HEK293 (cell line): ENCODE measurements around the gene TBXA2R.

Experiments used
- EGR2 ChIP-seq: fragments of 450-650 bp; formaldehyde crosslinking; IDR thresholded peaks from 2 replicates; pipeline ENCODE4 v1.5.1; 2016; ENCODE audit warnings: low read depth, missing biosample characterization, missing genetic modification characterization
- HOXC10 ChIP-seq: sonication (generic); formaldehyde crosslinking; IDR thresholded peaks from 2 replicates; pipeline ENCODE4 v1.8.1; 2023; ENCODE audit warnings: mild to moderate bottlenecking, missing genetic modification reagents
- KLF1 ChIP-seq: fragments of 450-650 bp; formaldehyde crosslinking; IDR thresholded peaks from 2 replicates; pipeline ENCODE4 v1.5.1; 2016; ENCODE audit warnings: missing biosample characterization, missing genetic modification characterization
- KLF9 ChIP-seq: fragments of 450-650 bp; formaldehyde crosslinking; IDR thresholded peaks from 2 replicates; pipeline ENCODE4 v1.5.1; 2016; ENCODE audit warnings: missing biosample characterization, missing genetic modification characterization, low read depth
- SP3 ChIP-seq: fragments of 450-650 bp; formaldehyde crosslinking; IDR thresholded peaks from 2 replicates; pipeline ENCODE4 v1.5.1; 2016; ENCODE audit warnings: missing biosample characterization, missing genetic modification characterization
- TSHZ1 ChIP-seq: fragments of 450-650 bp; formaldehyde crosslinking; IDR thresholded peaks from 2 replicates; pipeline ENCODE4 v1.5.1; 2016; ENCODE audit warnings: missing biosample characterization, missing genetic modification characterization, borderline replicate concordance
- YY2 ChIP-seq: fragments of 450-650 bp; formaldehyde crosslinking; IDR thresholded peaks from 2 replicates; pipeline ENCODE4 v1.5.1; 2016; ENCODE audit warnings: missing biosample characterization, missing genetic modification characterization
- ZBTB21 ChIP-seq: fragments of 450-650 bp; formaldehyde crosslinking; IDR thresholded peaks from 2 replicates; pipeline ENCODE4 v1.5.1; 2017; ENCODE audit warnings: missing biosample characterization, missing genetic modification characterization
- ZBTB48 ChIP-seq: fragments of 450-650 bp; formaldehyde crosslinking; IDR thresholded peaks from 2 replicates; pipeline ENCODE4 v1.5.1; 2016; ENCODE audit warnings: missing biosample characterization, missing genetic modification characterization
- ZEB2 ChIP-seq: fragments of 450-650 bp; formaldehyde crosslinking; IDR thresholded peaks from 2 replicates; pipeline ENCODE4 v1.5.1; 2016; ENCODE audit warnings: missing biosample characterization, missing genetic modification characterization
- ZFP3 ChIP-seq: fragments of 450-650 bp; formaldehyde crosslinking; IDR thresholded peaks from 2 replicates; pipeline ENCODE4 v1.5.1; 2016; ENCODE audit warnings: low read depth, missing biosample characterization, missing genetic modification characterization
- ZNF146 ChIP-seq: fragments of 450-650 bp; formaldehyde crosslinking; IDR thresholded peaks from 2 replicates; pipeline ENCODE4 v1.5.1; 2016; ENCODE audit warnings: missing biosample characterization, missing genetic modification characterization
- ZNF280C ChIP-seq: fragments of 450-650 bp; formaldehyde crosslinking; IDR thresholded peaks from 2 replicates; pipeline ENCODE4 v1.5.1; 2016; ENCODE audit warnings: missing biosample characterization, missing genetic modification characterization
- ZNF292 ChIP-seq: fragments of 450-650 bp; formaldehyde crosslinking; IDR thresholded peaks from 2 replicates; pipeline ENCODE4 v1.5.1; 2016; ENCODE audit warnings: low read depth, missing biosample characterization, missing genetic modification characterization, borderline replicate concordance
- ZNF473 ChIP-seq: fragments of 450-650 bp; formaldehyde crosslinking; IDR thresholded peaks from 2 replicates; pipeline ENCODE4 v1.5.1; 2017; ENCODE audit warnings: missing biosample characterization, missing genetic modification characterization
- ZNF513 ChIP-seq: fragments of 450-650 bp; IDR thresholded peaks from 2 replicates; pipeline ENCODE4 v1.5.1; 2018; ENCODE audit warnings: missing biosample characterization, missing genetic modification characterization
- ZNF530 ChIP-seq: fragments of 450-650 bp; formaldehyde crosslinking; IDR thresholded peaks from 2 replicates; pipeline ENCODE4 v1.5.1; 2016; ENCODE audit warnings: low read depth, missing biosample characterization, missing genetic modification characterization
- ZNF548 ChIP-seq: fragments of 450-650 bp; formaldehyde crosslinking; IDR thresholded peaks from 2 replicates; pipeline ENCODE4 v1.5.1; 2016; ENCODE audit warnings: missing biosample characterization, missing genetic modification characterization
- ZNF596 ChIP-seq: fragments of 450-650 bp; IDR thresholded peaks from 2 replicates; pipeline ENCODE4 v1.5.0; 2018; ENCODE audit warnings: missing biosample characterization, mild to moderate bottlenecking, missing genetic modification characterization, moderate library complexity
- ZNF600 ChIP-seq: fragments of 450-650 bp; formaldehyde crosslinking; IDR thresholded peaks from 2 replicates; pipeline ENCODE4 v1.5.1; 2016; ENCODE audit warnings: missing biosample characterization, missing genetic modification characterization
- ZNF626 ChIP-seq: fragments of 450-650 bp; sonication (Bioruptor Pico); formaldehyde crosslinking; IDR thresholded peaks from 2 replicates; pipeline ENCODE4 v1.5.1; 2018; ENCODE audit warnings: missing biosample characterization, missing genetic modification characterization, inconsistent platforms
- ZNF639 ChIP-seq: fragments of 450-650 bp; formaldehyde crosslinking; IDR thresholded peaks from 2 replicates; pipeline ENCODE4 v1.5.1; 2016; ENCODE audit warnings: missing biosample characterization, missing genetic modification characterization
- ZNF76 ChIP-seq: fragments of 450-650 bp; formaldehyde crosslinking; IDR thresholded peaks from 2 replicates; pipeline ENCODE4; 2016; ENCODE audit warnings: low read depth, missing biosample characterization, missing genetic modification characterization, borderline replicate concordance
- TF ChIP-seq, protein P1 (sequence below): fragments of 450-650 bp; formaldehyde crosslinking; IDR thresholded peaks from 2 replicates; pipeline ENCODE4 v1.5.1; 2016; ENCODE audit warnings: missing biosample characterization, missing genetic modification characterization

Gene TBXA2R

DNA sequence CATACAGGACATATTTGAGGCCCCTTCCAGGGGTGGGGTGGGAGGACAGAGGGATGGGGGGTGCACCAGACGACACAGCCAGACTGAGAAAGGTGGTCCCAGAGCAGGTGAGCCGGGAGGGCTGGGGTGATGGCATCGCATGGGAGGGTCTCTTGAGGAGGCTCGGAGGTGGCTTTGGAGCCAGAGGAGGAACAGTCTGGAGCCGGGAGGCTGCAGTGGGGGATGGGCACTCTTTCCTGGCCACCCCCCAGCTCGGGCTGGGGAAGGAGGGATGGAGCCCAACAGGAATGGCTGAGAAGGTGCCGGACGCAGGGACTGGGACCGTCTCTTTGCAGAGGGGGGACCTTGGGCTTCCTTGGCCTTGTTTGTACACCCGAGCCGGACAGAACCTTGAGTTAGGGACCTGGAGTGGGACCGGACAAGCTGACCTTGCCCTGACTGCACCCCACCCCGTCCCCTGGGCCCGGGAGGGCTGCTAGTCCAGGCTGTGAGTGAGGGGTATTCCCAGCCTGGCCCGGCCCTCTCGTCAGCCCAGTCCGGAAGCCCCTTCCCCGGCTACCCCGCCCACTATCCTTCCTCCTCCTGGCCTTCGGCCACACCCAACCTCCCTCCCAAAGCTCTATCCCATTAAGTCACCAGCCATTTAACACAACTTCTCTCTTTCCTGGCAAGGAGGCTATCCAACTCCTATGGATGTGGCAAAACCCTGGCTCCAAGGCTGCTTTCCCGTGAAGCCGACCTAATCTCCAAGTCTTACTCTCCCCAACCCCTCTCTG, 816 bp upstream of the TBXA2R start (continued):
- TF ChIP-seq ZNF513 (no peak), ZNF548 (tag by site-specific recombination) (no peak), ZNF626 (tag by site-specific recombination) (no peak), HOXC10 (CRISPR knock-in tag) (no peak), EGR2 (tag by site-specific recombination) (no peak), YY2 (tag by site-specific recombination) (no peak), ZBTB21 (no peak), ZNF596 (no peak), ZNF600 (tag by site-specific recombination) (0 out of 2 replicates have a peak, but pooled peaks have one; percentile 21), KLF9 (tag by site-specific recombination) (peak; percentile 82), ZNF473 (tag by site-specific recombination) (no peak), ZNF292 (tag by site-specific recombination) (no peak), ZNF530 (tag by site-specific recombination) (no peak), ZNF280C (tag by site-specific recombination) (no peak), ZBTB48 (tag by site-specific recombination) (peak; percentile 74), ZNF146 (tag by site-specific recombination) (no peak), ZNF76 (tag by site-specific recombination) (no peak), ZNF639 (tag by site-specific recombination) (no peak), TSHZ1 (tag by site-specific recombination) (no peak), KLF1 (tag by site-specific recombination) (peak; percentile 90), ZEB2 (tag by site-specific recombination) (0 out of 2 replicates have a peak, but pooled peaks have one; percentile 6), ZFP3 (tag by site-specific recombination) (no peak), SP3 (tag by site-specific recombination) (peak; percentile 44)
- TF ChIP-seq, protein P1, sequence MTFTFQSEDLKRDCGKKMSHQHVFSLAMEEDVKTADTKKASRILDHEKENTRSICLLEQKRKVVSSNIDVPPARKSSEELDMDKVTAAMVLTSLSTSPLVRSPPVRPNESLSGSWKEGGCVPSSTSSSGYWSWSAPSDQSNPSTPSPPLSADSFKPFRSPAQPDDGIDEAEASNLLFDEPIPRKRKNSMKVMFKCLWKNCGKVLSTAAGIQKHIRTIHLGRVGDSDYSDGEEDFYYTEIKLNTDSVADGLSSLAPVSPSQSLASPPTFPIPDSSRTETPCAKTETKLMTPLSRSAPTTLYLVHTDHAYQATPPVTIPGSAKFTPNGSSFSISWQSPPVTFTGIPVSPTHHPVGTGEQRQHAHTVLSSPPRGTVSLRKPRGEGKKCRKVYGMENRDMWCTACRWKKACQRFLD, result no peak
